ENCODE results near the gene ABCB4.

- no peak for TF ChIP-seq POLR2A (IDR thresholded peaks at IDR 0.05; ENCODE audit: low read length)
- no peak for TF ChIP-seq GATA1 (IDR thresholded peaks at IDR 0.05; ENCODE audit: low read depth, low read length)
These were observed 62.5 kb downstream of the ABCB4 start for GRCh38 chr7:87413029-87413428.
